DMS114 treated with DMSO at 0.1 percent for 48 hours (cell line): ENCODE measurements around the gene HYPK.
A peak's percentile ranks its signal among the peaks of the same experiment; 100 is the strongest.
"Not testable (repeated sequence)": the region's sequence is repeated elsewhere in the genome, so short reads cannot be mapped to it uniquely, and the experiment has no call there.

ENCODE experiments used
- DNase-seq: peaks from one replicate; lab custom pipeline; 2025; ENCODE audit not compliant: unreplicated experiment; lab: John Stamatoyannopoulos, UW

The HYPK gene

DNA sequence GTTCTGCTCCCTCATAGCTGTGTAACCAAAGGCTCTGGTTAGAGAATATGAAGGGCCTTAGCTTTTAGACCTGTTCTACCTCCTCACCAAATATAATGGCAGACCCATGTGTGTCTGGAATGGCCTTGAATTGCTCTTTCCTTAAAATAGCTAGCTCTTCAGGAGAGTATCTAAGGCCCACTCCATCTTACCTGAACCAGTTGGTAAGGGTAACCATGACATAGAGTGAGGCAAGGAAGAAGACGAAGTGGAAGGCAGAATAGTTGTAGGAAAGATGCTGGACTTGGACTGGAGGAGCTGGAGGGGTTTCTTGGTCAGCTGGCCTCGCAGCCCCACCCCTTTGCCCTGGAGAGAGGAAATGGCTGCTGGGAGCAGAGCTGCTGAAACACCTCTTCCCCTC lies 5.2 kb upstream of the HYPK start:
- DNase-seq = no peak

DNA sequence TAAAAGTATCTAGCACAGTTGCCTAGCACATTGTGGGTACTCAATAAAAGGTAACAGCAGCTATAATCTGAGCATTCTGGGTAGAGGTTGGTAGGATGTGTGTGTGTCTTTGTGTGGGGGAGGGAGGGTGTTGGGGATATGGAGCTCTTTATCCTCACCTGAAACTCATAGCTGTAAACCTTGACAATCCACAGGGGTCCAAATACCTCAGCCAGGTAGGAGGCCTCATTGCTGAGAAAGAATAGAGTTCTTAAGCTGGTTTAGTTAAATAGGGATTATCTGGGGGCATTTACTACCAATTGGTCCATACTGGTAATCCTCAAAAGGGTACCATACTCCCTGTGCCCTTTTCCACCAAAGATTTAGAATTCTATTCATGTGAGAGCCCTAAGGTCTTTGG lies 4.4 kb upstream of the HYPK start:
- DNase-seq = no peak

DNA sequence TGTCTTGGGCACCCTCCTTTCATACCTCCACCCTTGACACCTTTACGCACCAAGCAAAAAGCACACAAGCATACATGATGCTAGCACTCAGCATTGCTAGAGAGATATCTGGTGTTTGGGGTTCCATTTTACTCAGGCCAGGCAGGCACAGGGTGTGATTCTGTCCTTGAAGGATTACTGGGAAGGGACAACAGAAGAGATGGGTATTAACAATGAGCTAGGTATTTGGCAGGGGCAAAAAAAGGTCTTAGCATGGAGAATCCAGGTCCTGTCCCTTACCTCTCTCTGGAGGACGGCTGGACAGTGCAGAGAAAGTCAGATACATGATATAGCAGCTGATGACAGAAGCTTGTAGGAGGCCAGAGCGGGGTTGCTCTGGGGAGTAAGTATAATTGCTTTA lies 3.8 kb upstream of the HYPK start:
- DNase-seq = no peak

GRCh38 chr15:43799209-43799944 lies 1.0 kb upstream of the HYPK start:
- DNase-seq = no peak

DNA sequence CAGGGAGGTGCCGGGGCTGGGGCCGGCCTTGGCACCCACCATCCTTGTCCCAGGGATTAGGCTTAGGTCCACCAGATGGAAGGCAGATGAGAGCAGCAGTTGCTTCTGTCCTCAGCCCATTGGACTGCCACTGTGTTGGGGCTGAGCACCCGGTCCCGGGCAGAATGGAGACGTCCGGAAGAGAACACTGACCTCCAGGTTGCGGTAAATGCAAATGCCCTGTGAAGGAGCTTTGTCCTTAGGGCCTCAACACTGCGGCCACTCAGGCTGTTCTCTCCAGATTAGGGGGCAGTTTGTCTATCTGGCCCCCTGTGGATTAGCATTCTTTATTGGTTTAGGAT lies 484 bp upstream of the HYPK start, which contains the start of gene SERINC4:
Gene SERINC4 (minus strand): TSS at position 276 of the 341 bp plus-strand sequence. CDS start 234 bp downstream, at position 42.
- no peak for DNase-seq

DNA sequence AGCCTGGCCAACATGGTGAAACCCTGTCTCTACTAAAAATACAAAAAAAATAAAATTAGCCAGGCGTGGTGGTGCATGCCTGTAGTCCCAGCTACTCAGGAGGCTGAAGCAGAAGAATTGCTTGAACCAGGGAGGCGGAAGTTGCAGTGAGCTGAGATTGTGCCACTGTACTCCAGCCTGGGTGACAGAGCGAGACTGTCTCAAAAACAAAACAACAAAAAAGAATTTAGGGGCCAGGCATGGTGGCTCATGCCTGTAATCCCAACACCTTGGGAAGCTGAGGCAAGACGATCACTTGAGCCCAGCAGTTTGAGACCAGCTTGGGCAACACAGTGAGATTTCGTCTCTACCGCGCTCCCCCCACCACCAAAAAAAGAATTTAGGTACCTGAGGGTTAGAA lies 2.3 kb downstream of the HYPK start:
- DNase-seq = not testable (repeated sequence)

DNA sequence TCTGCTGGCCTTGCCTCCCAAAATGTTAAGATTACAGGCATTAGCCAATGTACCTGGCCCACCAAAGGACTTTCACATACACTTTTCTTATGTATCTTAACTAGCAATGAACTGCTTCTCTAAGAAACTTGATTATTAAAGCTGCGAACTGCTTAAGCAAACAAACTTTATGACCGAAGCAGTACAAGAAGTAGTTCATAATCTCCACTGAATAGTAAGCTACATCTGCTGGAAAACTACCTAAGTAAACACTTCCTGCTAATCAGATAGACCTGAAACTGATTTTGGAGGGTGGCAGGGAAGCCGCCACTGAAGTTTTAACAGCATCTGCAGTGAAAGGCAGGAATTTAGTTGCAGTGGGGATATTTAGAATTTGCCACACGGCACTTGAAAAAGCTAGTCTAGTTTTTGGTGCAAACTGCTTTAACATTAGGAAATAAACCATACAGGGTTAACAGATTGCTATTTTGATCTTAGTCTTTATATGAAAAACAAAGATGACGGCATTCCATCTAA lies 8.1 kb downstream of the HYPK start:
- no peak for DNase-seq

- DNase-seq = no peak
These were observed 8.7 kb downstream of the HYPK start for GRCh38 chr15:43808960-43809678.

- DNase-seq = not testable (repeated sequence)
These were observed 14.7 kb downstream of the HYPK start for GRCh38 chr15:43815064-43815463.

- DNase-seq = no peak
These were observed 21.1 kb downstream of the HYPK start for GRCh38 chr15:43821505-43821904.

- DNase-seq = peak; percentile 97
These were observed 24.2 kb downstream of the HYPK start, which contains the start of gene MFAP1 for GRCh38 chr15:43824302-43825246. Gene MFAP1, minus strand, starts transcription at chr15:43824690. Its CDS starts 121 bp downstream, at chr15:43824569.

DNA sequence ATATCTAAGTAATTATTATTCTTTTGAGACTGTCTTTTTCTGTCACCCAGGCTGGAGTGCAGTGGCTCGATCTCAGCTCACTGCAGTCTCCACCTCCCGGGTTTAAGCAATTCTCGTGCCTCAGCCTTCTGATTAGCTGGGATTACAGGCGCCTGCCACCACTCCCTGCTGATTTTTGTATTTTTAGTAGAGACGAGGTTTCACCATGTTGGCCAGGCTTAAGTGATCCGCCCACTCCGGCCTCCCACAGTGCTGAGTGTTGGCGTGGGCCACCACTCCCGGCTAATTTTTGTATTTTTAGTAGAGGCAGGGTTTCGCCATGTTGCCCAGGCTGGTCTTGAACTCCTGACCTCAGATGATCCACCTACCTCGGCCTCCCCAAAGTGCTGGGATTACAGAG lies 24.9 kb downstream of the HYPK start:
- not testable (repeated sequence) for DNase-seq

DNA sequence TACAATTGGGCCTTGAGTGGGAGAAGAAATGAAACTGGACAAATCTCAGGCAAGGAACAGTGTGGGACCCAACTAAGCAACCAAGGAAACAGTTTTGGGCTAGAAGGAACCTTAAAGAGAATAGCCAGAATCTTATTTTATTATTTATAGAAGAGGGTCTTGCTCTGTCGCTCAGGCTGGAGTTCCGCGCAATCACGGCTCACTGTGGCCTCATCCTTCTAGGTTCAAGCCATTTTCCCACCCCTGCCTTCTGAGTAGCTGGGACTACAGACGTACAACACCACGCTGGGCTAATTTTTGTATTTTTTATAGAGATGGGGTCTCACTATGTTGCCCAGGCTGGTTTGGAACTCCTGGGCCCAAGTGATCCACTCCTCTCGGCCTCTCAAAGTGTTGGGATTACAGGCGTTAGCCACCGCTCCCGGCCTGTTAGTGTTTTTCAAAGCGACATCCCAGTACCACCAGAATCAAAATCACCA lies 25.7 kb downstream of the HYPK start:
- DNase-seq = no peak

DNA sequence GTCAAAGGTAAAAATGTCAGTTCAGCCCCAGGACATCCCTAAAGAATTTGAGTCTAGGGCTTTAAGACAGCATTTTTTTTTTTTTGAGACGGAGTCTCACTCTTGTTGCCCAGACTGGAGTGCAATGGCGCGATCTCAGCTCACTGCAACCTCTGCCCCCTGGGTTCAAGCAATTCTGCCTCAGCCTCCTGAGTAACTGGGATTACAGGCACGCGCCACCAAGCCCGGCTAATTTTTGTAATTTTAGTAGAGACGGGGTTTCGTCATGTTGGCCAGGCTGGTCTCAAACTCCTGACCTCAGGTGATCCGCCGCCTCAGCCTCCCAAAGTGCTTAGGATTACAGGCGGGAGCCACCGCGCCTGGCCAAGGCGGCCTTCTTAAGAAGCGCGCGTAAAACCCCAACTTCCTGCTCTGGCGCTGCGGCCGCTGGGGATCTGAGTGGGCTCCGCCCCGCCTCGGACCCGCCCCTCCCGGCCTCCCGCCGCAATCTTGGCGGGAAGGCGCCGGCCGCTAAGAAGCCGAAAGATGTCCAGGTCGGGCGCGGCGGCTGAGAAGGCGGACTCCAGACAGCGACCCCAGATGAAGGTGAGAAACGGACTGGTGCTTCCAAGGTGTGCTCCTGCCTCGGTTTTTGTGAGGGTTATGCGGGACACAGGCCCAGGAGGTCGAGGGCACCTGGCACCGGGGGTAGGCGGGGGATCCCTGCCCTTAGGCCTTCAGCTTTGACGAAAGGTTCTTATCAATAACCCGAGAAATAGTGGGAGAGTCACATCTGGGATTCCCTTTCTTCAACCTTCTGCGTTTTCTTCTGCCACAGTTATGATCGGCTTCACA lies 26.3 kb downstream of the HYPK start, which contains the start of gene WDR76:
Gene WDR76 (plus strand): TSS at position 495 of the 834 bp plus-strand sequence. CDS start 31 bp downstream, at position 526.
- peak; percentile 72 for DNase-seq

- DNase-seq = peak; percentile 35
These were observed 27.8 kb downstream of the HYPK start for GRCh38 chr15:43828061-43828657.

GRCh38 chr15:43829951-43830540 lies 29.6 kb downstream of the HYPK start:
- DNase-seq = not testable (repeated sequence)

GRCh38 chr15:43830691-43831275 lies 30.4 kb downstream of the HYPK start:
- DNase-seq = not testable (repeated sequence)

- DNase-seq = not testable (repeated sequence)
These were observed 31.2 kb downstream of the HYPK start for GRCh38 chr15:43831519-43832052.
